Transverse colon (tissue), 3 donors: ENCODE data around the gene GNAL.

Source experiments
- CTCF ChIP-seq, 5 experiments: fragments of 200-600 bp in 3 of 5; fragments of 450-650 bp in 2 of 5; sonication (generic) in 3 of 5; IDR thresholded peaks; 1 replicate in 2 of 5; 2 replicates in 3 of 5; pipeline ENCODE4 v1.5.1; 2016 to 2017; ENCODE audit warnings: antibody characterized with exemption in 5 of 5, inconsistent platforms in 3 of 5, mild to moderate bottlenecking in 2 of 5, moderate library complexity in 1 of 5
- POLR2A ChIP-seq: fragments of 450-650 bp; IDR thresholded peaks from one replicate; pipeline ENCODE4 v1.6.1; 2016; ENCODE audit warnings: antibody characterized with exemption, mild to moderate bottlenecking, moderate library complexity

- TF ChIP-seq POLR2A: no peak
- TF ChIP-seq CTCF (IDR thresholded peaks at IDR 0.05): no peak
Observed at GRCh38 chr18:11664286-11664685, 24.8 kb upstream of the GNAL start.
